HG03571 (cell line): Measurements from ENCODE around the gene DLG2.
"Not testable (repeated sequence)": the region's sequence is repeated elsewhere in the genome, so short reads cannot be mapped to it uniquely, and the experiment has no call there.

Experiments
- ATAC-seq: cut with Tn5 transposase; IDR thresholded peaks from one replicate; pipeline ENCODE4 v1.9.1; 2021; ENCODE audit not compliant: unreplicated experiment

DLG2 gene

DNA sequence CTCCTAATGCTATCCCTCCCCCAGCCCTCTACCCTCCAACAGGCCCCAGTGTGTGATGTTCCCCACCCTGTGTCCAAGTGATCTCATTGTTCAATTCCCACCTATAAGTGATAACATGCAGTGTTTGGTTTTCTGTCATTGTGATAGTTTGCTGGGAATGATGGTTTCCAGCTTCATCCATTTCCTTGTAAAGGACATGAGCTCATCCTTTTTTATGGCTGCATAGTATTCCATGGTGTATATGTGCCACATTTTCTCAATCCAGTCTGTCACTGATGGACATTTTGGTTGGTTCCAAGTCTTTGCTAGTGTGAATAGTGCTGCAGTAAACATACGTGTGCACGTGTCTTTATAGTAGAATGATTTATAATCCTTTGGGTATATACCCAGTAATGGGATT lies 277.6 kb downstream of the DLG2 start:
- ATAC-seq, result not testable (repeated sequence)

DNA sequence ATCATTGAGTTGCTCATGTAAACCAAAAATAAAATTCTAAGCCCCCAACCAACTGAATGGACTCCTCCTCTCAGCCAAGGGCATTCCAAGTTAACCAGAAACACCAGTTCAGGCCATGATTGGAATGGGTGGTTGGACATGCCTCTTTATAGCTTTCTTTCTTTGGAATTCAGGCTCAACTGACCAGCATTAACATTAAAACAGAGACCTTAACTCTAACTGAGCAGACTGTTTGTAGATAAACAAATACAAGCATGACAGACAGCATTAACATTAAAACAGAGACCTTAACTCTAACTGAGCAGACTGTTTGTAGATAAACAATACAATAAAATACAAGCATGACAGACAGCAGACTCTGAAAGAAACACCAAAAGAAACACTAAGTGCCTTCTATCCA lies 278.2 kb downstream of the DLG2 start:
- ATAC-seq, result no peak

- ATAC-seq, result no peak
Observed at GRCh38 chr11:85347291-85347690, 279.9 kb downstream of the DLG2 start.

GRCh38 chr11:85346484-85346883 lies 280.7 kb downstream of the DLG2 start:
- no peak for ATAC-seq

- not testable (repeated sequence) for ATAC-seq
Observed at GRCh38 chr11:85340846-85341245, 286.3 kb downstream of the DLG2 start.

- no peak for ATAC-seq
Observed at GRCh38 chr11:85318573-85318972, 308.6 kb downstream of the DLG2 start.

DNA sequence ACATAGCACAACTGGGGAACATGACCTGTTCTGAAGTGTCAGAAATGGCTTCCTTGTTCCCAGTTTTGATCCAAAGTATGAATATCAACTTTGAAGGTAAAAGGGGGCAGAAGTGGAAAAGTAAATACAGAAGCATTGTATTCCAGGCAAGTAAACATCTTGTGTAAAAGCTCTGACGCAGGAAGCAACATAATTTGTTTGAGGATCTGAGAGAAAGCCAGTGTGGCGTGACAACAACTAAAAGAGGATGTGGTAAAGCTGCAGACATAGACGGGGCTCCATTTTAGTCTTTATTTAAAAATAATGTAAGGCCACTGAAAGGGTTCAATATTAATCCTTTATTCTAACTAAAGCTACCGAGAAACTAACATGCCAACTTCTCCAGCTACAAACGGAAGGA lies 310.2 kb downstream of the DLG2 start:
- ATAC-seq, result peak; percentile 99

GRCh38 chr11:85313741-85314140 lies 313.4 kb downstream of the DLG2 start:
- ATAC-seq, result no peak

- no peak for ATAC-seq
Observed at GRCh38 chr11:85310479-85310878, 316.7 kb downstream of the DLG2 start.

DNA sequence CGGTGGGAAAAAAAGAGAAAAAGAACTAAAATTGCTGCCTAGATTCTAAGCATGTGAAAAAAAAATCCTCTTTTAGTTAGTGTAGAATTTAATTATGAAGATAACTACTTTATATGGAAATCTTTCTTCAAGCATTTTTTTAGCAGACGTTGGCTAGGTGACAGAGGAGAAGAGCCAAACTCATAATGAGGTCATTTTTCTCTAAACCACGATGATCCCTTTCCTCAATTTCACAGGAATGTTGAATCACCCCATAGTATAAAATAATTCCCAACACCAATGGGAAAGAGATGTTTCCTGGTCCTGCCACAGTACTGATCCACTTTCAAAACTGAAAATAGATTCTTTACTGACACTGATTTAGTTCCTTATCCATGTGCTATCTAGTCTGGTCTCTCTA lies 319.8 kb downstream of the DLG2 start:
- no peak for ATAC-seq

DNA sequence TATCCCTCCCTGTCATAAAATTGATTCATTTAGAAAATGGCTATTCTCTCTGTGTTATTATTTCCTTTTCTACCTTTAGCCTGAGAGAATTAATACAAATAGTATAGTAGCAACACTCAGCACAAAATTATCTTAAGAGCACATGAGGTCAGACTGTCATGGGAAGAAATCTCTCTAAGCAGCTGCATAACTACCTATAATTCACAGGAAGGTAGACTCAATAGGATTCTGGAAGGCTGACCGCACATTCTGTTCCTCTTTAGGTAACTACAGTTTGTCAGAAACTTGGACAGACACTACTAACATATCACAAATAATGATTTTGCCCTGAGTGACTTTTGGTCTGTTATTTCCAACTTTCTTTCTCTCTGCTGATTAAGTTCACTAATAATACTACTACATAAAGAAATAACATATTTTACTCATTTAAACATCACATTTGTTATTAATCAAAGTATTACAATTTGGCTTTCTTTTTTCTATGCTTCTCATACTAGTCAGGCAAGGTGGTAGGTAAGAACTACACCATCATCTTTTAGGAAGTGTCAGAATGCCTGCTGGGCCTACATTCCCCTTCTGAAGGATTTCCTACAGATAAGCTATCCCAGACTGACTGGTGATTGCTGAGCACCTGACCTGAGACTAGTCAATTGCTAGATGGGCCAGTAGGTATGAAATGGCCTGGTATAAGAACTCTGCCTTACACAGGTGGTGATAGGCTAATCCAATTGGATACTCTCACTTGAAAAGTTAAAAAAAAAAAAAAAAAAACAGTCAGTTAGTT lies 325.1 kb downstream of the DLG2 start:
- no peak for ATAC-seq

- no peak for ATAC-seq
Observed at GRCh38 chr11:85299258-85299942, 327.7 kb downstream of the DLG2 start.

DNA sequence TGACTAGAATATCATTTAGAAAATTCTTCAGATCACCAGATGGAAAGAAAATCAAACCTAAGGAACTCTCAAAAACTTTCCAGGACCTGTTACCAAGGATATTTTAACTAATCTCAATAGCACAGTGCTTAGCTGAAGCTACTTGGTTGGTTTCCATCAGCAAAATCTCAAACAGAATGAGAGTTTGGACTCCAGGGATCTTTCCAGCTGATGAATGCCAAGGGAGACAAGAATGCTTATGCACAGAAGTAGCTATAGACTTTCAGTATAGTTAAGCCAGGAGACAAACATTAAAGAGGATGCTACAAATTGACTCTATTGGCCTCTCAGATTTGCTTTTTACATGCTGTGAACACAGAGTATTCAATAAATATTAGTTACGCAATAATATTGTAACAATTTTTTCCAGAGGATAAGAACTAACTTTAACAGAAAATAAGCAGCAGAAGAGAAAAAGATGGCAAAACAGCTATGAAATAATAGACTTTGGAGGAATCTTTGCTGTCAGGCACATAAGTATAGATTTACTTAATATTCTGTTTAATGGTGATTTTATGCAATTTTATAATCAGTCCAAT lies 331.4 kb downstream of the DLG2 start:
- ATAC-seq, result no peak

GRCh38 chr11:85281550-85281949 lies 345.6 kb downstream of the DLG2 start:
- ATAC-seq, result no peak

DNA sequence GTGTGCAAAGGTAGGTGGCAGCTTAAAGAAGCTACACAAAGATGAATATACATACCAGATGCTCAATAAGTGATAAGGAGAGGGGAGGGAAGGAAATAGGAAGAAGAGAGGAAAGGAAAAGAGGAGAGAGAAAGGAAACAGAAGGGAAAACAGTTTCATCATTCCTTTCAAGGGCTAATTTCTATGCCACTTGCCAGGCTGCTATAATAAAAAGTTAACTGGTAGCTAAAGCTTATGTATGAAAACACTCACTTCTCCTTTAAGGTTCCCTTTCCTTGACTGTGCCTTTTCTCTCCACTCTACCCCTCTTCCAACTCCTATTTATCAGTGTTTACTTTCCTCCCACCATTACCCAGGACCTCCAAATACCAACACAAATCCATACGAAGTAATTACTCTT lies 347.9 kb downstream of the DLG2 start:
- ATAC-seq, result no peak

DNA sequence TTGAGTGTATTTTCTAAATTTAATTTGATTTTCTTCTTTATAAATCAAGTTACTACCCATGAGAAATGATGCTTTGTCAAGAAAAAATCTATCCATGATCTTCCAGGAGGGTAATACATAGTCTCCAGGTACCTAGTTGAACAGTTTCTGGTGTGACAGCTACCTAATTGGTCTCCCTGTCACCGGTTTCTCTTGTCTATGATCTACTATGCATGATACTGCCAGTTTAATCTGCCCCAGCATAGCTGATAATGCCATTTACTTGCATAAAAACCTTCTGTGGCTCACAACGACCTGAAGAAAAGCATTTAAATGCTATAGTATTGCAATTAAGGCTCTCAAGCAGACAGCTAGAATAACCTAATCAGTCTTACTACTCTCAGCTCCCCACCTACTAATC lies 349.5 kb downstream of the DLG2 start:
- no peak for ATAC-seq

DNA sequence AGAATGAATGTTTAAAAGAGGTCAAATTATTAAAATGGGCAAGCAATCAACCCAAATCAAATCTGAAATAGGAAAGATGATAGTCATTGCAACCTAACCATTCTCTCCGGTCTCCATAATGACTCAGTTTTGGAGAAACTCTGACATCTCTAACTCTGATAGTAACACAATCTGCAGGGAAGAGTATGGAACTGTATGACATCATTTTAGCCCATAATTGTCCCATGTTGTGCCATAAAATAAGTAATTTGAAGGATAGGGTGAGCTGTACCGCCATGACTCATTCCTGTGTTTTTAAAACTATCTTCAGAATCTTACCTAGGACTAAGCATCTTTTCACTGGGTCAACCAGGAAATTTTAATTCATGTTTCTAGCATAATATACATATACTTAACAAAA lies 350.8 kb downstream of the DLG2 start:
- no peak for ATAC-seq

- not testable (repeated sequence) for ATAC-seq
Observed at GRCh38 chr11:85270315-85270714, 356.8 kb downstream of the DLG2 start.

GRCh38 chr11:85269109-85269508 lies 358.0 kb downstream of the DLG2 start:
- ATAC-seq, result no peak

DNA sequence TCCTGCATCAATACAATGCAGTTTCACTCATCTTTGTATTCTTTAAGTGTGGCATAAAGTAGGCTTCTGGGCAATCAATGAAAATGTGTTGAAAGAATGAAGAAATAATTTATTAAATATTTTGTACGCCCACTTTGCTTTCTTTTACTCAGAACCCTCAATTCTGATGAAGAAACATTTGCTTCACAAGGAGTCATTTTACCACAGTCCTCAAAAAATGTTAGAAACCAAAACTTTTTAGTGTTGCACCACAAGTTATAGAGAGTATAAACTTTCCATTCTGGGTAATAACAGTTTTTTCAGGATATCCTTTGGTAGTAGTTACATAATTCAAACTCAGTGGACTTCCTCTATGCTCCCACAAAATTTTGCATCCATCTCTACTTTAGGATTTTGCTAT lies 360.5 kb downstream of the DLG2 start:
- ATAC-seq, result no peak

DNA sequence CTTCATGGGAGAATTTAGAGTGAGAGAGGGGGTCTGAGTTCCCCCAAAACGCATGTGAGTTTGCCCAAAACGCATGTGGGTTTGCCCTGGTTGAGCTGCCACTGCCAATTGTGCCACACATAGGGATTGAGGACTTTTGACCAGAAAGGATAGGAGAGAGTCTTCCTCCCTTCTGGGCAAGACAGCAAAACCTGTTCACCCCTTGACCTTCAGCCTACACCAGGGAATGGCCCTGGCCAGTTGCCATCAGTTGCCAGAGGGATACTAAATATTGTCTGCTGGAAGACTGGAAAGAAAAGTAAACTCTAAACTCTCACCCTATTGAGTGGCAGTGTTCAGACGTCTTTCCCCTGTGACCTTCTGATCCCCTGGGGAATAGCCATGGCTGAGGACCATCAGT lies 363.8 kb downstream of the DLG2 start:
- no peak for ATAC-seq

DNA sequence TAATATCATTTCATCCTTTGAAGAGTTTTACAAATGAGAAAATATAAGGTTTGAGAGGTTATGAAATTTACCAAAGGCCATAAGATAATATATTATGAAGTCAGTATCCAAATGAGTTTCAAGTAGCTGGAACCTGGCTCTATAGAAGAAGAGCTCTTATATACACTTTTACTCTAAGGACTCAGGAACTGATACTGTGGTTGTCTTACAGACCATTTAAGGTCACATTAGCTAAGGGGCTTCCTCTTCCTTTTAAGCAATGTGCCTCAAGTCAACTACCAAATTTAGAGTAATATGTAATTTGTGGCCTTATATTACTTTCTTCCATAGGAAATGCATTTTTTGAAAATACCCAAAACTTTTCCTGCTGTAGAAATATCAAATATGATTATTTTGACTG lies 369.3 kb downstream of the DLG2 start:
- ATAC-seq, result no peak
